Dermis blood vessel endothelial cell (primary cell): ENCODE data around the gene RAB7A. TPM values are rescaled to one million over a fixed set of nuclear protein-coding genes. Genes with fewer than 3 reads are reported as not detected.

Source experiments
- DNase-seq: peaks from one replicate; pipeline ENCODE4 v3.0.0; 2010
- total RNA-seq: library from RNA; depleted of rRNA; stranded (reverse); fragments of >200 nt; gene quantifications from 2 replicates; pipeline ENCODE4 v1.2.3, GENCODE V29; 2014

RAB7A gene
- total RNA-seq, result 30.1 and 46.5 TPM in 2 replicates

DNA sequence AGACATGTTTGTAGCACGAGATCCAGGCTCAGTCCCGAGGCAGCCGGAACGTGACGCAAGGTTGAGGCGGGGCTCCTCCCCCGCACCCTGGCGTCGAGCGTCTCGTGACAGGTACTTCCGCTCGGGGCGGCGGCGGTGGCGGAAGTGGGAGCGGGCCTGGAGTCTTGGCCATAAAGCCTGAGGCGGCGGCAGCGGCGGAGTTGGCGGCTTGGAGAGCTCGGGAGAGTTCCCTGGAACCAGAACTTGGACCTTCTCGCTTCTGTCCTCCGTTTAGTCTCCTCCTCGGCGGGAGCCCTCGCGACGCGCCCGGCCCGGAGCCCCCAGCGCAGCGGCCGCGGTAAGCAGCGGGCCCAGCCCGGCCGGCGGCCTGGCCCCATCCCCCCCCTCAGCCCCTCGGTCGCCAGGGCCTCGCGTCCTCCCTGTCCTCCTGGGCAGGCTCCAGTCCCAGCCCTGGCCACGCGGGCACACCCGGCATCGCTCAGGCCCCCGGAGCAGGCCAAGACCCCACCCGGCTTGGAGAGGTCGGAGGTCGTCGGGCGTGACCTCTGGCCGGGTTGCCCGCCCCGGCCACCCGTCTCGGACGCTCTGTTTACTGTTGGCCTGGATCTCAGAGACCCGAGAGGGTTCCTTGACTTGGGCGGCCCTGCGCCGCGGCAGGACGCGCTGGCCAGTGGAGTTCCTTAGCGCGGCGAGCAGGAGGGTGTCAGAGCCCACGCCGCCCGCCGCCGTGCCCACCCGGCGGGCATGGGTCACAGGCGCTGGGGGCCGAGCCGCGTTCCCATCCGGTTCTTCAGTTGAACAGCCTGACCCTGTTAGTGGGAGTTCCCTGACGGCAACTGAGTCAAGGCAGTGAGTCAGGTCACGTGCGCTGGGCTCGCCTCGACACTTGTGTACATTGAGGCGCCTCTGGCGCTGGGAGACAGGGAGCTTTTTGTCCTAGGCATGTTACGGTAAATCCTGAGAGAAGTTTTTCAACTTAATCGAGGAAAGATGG, at the start of gene RAB7A:
TSS of gene RAB7A (plus strand) at position 161 of the 994 bp plus-strand sequence. CDS start 69,185 bp downstream, outside the sequence.
- peak; percentile 99 for DNase-seq

DNA sequence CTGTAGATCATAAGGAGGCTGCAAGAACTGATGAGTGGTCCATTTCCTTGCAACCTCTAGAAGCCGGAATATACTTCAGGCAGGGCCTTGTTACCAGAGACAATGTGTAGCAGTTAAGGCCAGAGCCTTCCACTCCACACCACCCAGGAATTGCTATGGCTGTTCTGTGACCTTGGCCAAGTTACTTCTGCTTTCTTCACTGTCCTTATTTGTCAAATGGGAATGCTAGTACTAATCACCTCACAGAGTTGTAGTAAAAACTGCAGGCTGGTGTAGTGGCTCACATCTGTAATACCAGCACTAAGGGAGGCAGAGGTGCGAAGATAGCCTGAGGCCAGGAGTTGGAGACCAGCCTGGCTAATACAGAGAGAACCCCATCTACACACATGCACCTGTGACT, 46.6 kb upstream of the RAB7A start:
- DNase-seq, result no peak

DNA sequence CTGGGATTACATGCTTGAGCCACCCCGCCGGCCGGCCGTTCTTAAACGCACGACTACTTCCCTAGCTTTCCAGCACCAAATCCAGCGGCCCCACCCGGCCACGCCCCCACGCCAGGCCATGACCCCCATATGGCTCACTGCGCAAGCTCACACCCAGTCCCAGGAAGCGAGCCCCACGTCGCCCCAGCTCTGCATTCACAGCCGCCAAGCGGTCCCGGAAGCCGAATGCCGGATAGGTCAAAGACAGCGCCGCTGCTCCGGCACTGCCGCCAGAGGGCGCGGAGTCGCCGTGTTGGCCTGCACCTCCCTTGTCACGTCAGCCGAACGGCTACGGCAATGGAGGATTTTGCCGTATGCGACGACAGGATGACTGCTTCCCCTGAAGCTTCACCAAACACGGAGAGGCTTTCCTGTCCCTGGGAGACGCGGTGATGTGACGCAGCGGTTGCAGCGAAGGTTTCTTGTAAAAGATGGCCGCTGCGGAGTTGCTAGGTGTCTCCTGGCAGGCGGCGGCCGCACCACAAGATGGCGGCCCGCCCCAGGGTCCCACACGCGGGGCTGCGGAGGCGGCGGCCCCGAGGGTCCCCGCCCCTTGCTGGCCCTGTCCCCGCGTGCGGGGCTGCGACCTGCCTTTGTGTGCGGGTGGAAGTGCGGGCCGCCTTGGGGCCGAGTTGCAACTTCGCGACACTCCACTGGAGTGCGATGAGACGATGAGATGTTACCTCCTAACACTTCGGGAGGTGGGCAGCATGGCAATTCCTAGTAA, 45.2 kb upstream of the RAB7A start:
- DNase-seq, result peak; percentile 98

DNA sequence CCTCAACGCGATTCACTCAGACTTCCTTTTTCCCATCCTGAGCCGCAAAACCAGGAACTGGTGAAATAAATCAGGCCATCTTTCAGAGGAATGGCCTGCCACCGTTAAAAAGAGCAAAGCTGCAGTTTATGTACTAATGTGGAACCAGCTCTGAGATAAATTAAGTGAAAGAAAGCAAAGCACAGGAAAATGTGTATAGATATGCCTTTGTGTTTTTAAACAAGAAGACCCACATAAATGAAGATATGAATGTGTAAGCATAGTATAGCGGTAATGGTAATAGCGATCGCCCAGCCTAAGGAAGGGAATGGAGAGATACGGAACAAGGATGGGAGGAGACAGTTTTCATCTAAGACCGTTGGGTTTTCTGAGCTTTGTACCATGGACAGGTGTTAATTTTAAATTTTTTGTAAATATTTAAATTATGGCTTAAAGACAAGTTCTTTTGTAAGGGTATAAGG, 44.6 kb upstream of the RAB7A start:
- no peak for DNase-seq

DNA sequence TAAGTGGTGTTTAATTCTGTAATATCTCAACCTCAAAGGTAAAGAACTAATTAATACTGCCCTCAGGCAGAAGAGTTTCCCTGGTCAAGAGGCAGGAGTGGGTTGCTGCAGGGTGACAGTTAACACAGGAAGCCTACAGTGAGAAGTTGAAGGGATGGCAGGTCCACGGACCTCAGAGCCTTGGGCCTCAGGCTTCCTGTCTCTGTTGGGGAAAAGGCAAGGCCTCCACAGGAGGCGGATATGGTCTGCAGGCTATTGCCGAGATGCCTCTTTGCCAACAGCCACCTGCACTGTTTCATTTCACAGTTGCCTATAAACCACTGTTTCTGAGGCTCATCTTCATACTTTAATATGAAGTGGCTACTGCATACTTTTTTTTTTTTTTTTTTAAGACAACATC, 42.0 kb upstream of the RAB7A start:
- no peak for DNase-seq

DNA sequence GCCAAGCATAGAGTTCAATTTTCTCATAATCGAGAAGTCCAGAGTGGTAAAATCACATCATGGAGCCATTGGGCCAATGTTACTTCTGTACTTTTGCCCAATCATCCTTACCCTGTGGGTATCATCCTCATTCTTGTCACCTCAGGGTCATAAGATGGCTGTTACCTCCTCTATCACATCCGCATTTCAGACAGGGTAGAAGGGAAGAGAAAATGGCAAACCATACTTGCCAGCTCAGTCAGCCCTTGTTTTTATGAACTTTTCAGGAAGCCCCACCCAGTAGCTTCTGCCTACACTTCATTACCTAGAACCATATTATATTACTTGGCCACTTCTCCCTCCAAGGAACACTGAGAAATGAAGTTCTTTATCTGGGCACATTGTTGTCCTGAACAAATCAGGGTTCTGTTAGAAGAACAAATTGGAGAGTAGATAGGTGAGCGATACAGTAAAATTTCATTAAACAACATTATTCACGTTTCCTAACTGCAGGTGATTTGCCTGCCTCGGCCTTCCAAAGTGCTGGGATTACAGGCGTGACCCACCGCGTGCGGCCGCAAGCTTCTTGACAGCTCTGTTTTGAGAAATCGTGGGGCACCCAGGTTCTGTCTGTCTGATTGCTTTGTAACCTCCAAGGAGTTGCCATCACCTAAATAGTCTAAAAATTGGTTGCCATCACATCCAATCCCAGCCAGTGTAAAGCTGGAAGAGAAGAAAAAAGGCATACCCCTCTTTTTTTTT, 40.8 kb upstream of the RAB7A start:
- no peak for DNase-seq

DNA sequence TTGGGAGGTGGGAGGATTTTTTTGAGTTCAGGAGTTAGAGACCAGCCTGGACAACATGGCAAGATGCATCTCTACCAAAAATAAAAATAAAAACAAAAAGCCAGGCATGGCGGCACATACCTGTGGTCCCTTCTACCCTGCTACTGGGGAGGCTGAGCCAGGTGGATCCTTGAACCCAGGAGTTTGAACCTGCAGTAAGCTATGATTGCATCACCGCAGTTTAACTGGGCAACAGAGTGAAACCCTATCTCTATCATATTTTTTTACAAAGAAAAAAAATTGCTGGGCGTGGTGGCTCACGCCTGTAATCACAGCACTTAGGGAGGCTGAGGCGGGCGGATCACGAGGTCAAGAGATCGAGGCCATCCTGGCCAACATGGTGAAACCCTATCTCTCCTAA, 39.5 kb upstream of the RAB7A start:
- no peak for DNase-seq

DNA sequence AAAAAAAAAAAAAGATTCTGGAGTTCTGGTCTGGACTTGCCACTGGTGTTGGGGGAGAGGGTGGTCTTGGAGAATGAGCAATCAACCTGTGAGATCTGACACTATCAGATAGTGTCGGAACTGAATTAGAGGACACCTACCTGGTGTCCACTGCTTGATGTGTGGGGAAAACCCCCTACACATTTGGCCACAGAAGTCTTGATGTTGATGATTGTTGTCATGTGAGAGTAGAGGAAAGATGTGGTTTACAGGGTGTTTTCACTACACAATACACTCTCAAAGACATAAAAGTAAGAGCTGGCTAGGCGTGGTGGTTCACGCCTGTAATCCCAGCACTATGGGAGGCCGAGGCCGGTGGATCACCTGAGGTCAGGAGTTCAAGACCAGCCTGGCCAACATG, 36.9 kb upstream of the RAB7A start:
- no peak for DNase-seq

DNA sequence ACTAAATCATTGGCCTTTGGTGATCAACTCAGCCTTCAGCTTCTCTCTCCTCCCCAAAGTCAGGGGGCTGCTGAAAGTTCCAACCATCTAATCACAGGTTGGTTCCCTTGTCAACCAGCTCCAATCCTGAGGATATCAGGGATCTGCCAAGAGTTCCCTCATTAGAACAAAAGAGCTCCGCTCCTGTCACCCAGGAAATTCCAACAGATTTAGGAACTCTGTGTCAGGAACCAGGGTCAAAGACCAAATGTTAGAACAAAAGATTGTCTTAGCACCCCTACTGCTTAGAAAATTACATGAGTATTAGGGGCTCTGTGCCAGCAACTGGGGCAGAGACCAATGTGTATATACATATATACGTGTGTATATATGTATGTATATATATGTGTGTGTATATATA, 32.3 kb upstream of the RAB7A start:
- no peak for DNase-seq

DNA sequence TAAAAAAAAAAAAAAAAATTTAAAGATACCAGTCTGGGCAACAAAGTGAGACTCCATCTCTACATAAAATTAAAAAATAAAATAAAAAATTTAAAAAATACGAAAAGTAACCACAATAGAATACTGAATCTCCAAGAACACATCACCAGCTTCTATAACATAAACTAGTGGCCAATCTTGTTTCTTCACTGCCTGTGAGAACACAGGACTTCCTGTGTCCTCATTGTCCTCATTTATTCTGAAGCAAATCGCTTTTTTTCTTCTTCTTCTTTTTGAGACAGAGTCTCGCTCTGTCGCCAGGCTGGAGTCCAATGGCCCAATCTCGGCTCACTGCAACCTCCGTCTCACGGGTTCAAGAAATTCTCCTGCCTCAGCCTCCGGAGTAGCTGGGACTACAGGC, 28.6 kb upstream of the RAB7A start:
- no peak for DNase-seq

DNA sequence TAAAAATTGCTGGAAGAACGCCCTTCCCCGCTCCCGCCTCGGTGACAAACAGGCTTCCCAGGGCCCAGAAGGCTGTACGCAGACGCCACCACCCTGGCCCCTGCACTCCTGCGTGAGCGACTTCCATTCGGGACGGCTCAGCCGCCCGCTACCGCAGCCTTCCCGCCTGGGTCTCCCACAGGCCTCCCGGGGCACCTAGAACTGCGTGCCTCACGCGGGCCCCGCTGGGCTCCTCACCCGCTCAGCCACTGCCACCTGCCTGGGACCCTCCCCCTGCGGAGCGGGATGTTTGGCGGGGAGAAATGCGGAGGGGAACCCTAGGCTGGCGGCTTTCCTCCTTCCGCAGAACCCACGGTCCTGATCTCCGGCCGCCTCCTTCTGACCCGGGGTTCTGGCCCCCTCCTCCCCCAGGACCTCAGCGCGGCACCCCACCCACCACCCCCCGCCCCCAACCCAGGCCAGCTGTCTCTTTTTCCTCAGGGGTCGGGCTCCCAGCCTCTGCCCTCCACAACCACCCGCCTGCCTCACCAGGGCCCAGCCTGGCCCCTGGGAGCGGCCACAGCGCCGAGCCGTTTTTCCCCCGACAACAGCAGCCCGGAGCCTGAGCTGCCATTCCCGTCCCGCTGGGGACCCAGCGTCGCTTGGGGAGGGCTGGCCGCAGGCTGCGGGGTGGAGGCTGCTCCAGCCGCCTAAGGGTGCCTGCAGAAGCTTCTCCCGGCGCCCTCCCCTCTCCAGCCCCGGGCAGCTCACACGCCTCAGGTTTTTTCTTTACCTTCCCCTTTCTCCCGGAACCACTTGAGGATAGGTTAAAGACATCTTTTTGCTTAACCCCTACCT, 27.6 kb upstream of the RAB7A start:
- DNase-seq, result peak; percentile 35

DNA sequence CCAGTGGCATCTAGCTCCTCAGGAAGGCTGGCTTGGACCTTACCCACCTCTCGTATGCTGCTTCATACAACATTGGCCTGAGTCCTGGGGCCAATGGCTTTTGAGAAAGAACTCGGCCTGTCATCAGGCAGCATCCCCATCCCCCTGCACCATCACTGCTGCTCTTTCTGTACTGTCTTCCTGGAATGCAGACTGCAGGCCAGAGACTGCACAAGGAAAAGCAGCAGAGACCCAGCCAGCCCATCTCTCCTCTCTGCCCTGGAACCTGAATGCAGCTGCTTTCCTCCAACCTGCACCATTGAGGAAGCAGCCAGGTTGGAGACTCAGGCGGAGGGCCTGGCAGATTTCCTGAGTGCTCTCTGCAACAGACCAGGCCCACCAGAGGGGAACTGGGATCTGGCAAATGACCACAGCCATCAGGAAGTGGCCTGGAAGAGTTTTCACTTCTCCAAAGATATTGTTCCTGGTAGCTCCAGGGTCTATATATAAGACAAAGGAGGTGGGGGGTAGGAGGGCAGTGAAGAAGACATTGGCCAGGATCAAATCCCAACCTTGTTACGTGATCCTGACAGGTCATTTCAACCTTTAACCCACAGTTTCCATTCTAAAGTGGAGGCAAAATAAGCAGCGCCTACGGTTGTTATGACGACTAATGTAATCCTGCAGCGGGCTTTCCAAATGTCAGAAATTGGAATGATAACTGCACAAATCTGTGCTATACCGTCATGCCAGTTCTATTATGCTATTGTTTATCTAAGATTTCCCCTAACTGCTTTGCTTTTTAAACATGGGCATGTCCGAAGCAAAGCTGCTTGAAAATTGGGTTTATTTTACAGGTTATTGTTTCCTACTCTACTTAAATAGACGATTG, 24.4 kb upstream of the RAB7A start:
- peak; percentile 32 for DNase-seq

DNA sequence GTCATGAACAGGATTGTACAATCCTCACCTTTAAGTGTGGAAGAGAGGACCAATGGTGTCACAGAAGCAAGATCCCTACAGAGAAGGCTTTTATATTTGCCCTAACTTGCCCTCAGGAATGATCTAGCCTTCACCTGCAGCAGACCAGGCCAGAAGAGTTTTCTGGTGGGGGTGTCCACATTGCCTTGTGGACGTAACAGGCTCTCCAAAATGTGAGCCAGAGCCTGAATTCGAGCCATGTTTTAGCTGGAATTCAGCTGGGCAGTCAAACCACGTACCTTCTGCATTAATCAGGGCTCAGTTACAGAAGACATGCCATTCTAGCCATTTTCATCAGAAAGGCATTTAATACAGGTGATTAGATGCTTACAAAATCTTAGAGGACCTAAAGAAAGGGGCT, 23.6 kb upstream of the RAB7A start:
- DNase-seq, result no peak

DNA sequence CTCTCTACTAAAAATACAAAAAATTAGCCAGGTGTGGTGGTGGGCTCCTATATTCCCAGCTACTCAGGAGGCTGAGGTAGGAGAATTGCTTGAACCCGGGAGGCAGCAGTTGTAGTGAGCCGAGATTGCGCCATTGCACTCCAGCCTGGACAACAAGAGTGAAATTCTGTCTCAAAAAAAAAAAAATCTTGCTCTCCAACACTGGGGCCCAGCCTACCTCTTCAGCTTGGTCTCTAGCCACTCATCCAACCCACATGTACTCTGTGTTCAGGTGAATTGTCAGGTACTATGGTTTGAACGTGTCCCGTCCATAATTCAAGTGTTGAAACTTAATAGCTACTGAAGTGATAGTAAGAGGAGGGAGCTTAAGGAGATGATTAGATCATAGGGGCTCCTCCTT, 22.4 kb upstream of the RAB7A start:
- DNase-seq, result no peak

DNA sequence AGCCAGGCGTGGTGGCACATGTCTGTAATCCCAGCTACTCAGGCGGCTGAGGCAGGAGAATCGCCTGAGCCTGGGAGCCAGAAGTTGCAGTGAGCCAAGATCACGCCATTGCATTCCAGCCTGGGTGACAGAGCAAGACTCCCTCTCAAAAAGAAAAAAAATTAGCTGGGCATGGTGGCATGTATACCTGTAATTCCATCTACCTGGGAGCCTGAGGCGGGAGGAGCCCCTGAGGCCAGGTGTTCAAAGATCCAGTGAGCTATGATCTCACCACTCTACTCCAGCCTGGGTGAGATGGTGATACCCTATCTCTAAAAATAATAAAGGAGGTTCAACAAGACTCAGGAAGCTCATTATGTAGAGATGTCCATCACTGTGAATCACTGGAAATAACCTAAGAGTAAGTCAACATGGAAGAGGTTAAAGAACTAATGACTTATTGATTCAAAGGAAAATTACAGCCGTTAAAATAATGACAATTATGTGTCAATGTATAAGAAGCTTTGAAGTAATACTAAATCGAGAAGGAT, 19.8 kb upstream of the RAB7A start:
- no peak for DNase-seq

DNA sequence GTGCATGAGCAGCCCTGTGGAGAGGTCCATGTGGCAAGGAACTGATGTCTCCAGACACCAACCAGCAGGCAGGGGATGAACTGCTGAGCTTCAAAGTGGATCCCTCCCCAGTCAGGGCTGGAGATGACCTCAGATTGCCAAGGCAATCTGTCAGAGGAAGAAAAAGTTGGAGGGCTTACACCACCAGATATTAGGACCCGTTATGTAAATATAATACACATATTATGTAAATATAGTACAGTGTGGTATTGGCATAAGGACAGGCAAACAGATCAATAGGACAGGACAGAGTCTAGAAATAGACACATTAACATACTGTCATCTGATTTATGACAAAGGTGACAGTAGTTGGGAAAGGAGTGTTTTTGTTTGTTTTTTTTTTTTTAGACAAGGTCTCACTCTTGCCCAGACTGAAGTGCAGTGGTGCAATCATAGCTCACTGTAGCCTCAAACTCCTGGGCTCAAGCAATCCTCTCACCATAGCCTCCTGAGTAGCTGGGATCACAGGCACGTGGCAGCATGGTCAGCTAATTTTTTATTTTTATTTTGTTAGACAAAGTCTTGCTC, 18.0 kb upstream of the RAB7A start:
- no peak for DNase-seq

DNA sequence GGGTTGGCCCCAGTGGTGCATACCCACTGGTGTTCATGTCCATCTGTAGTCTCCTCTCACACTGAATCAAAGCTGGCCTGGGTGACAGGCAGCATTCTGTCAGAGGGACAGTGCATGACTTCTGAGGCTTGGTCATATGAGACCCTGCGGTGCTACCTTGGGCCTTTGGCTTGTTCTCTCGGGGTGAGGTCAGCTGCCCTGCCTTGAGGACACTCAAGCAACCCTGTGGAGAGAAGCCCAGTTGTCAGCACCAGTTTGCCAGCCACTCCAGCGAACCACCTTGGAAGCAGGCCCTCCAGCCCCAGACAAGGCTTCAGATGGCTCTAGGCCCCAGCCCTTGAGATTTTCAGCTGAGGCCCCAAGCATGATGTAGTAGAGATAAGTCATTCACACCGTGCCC, 16.9 kb upstream of the RAB7A start:
- DNase-seq, result no peak

DNA sequence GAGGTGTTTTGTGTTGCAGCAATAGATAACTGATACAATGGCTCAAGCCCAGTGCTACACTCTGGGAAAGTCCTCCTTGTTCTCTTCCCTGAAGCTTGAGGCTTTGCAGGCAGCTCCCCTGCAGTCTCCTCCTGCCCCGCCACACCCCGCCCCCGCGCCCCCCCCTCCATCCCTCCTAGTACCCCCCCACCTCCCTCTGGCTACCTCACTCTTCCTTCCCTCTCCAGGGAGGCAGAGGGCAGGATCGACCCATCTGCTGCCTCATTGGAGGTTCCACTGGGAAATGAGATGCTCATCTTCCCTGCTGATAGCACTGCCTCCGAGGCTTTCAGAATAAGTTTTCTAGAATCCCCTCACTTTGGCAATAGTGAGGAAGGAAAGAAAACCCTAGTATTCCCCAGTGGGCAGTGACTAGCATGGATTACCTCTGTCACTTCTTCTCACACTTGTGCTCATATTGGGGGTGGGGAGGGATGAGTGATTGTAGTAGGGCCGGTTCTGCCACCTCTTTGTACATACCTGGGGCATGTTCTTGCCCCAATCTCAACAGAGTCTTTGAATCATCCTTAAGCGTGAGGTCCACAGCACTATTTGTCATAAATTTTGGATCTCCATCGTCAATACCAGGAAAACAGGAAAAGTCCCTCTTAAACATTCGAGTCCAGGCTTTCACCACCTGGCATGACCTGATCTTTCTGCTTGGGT, 16.3 kb upstream of the RAB7A start:
- DNase-seq, result no peak

DNA sequence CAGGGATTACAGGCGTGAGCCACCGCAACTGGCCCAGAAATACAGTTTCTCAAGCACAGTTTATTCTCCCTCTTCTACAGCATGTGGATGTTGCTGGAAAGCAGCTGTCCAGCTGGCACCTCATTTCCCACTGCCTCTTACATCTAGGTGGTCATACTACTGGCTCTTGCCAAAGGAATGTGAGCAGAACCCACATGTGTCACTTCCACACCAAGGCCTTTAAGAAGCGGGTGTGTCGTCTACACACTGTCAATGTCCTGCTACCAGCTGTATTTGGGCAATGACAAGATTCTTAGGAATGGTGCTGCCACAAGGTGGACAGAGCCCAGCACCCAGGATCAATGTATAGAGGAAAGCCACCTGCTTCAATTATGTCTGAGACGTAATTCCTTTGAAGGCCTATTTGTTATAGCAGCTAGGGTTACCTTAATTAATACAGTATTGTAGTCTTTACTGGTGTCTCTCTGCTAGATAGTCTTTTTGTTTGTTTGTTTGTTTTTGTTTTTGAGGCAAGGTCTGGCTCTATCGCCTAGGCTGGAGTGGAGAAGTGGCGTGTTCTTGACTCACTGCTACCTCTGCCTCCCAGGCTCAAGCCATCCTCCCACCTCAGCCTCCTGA, 15.1 kb upstream of the RAB7A start:
- DNase-seq, result no peak
